Naive B cell (primary cell): ENCODE data around the gene NAALADL2. TPM values are rescaled to one million over a fixed set of nuclear protein-coding genes. Genes with fewer than 3 reads are reported as not detected.
"Not testable (repeated sequence)": the region's sequence is repeated elsewhere in the genome, so short reads cannot be mapped to it uniquely, and the experiment has no call there.

Experiments used
- ATAC-seq, 2 donors: fragments of 150-1000 bp; cut with Tn5 transposase; 2 replicates each; pipeline ENCODE4 v1.10.0; 2021; ENCODE audit warnings: low read depth in 2 of 2, mild to moderate bottlenecking in 2 of 2, moderate library complexity in 2 of 2
- DNase-seq: peaks from one replicate; pipeline ENCODE4 v3.0.0; 2022
- H3K27ac Mint-ChIP-seq, 6 donors: one replicate each; pipeline ENCODE4 v1.8.0; 2020 to 2022; ENCODE audit warnings: mild to moderate bottlenecking in 6 of 6, mixed read lengths in 6 of 6, moderate library complexity in 5 of 6, inconsistent platforms in 2 of 6
- H3K27me3 Mint-ChIP-seq, 3 donors: one replicate each; pipeline ENCODE4 v1.8.0; 2021 to 2022; ENCODE audit warnings: mixed read lengths in 3 of 3, mild to moderate bottlenecking in 1 of 3
- H3K36me3 Mint-ChIP-seq, 2 donors: one replicate each; pipeline ENCODE4 v1.8.0; 2020 to 2022; ENCODE audit warnings: mixed read lengths in 2 of 2, inconsistent platforms in 1 of 2, mild to moderate bottlenecking in 1 of 2
- H3K4me1 Mint-ChIP-seq, 3 donors: one replicate each; pipeline ENCODE4 v1.8.0; 2020 to 2022; ENCODE audit warnings: mixed read lengths in 3 of 3, inconsistent platforms in 1 of 3, mild to moderate bottlenecking in 1 of 3, moderate library complexity in 1 of 3
- H3K4me3 Mint-ChIP-seq, 8 donors: one replicate each; pipeline ENCODE4 v1.8.0; 2020 to 2022; ENCODE audit warnings: mild to moderate bottlenecking in 8 of 8, mixed read lengths in 8 of 8, moderate library complexity in 8 of 8, inconsistent platforms in 2 of 8
- H3K9me3 Mint-ChIP-seq, 7 donors: one replicate each; pipeline ENCODE4 v1.8.0; 2020 to 2022; ENCODE audit warnings: mixed read lengths in 7 of 7, mild to moderate bottlenecking in 5 of 7, inconsistent platforms in 2 of 7, moderate library complexity in 1 of 7
- polyA plus RNA-seq, 6 donors: library from polyadenylated mRNA; unstranded; fragments of 300-500 nt; fragmentation: Illumina TruSeq; gene quantifications; one replicate each; pipeline ENCODE4 v1.2.3, GENCODE V29; 2021; ENCODE audit warnings: low read depth in 6 of 6

NAALADL2 gene
- polyA plus RNA-seq, 6 donors from 2014 or later, result not detected

- ATAC-seq, result no peak
- Mint-ChIP-seq H3K4me3 (no peak overlapping the region), H3K27me3 (no peaks in the 10 kb centered on the region), H3K9me3 (peaks cover 0 to 3% (median 0%) of the 10 kb centered on the region in 7 donors), H3K36me3 (no peaks in the 10 kb centered on the region), H3K27ac (no peak overlapping the region), H3K4me1 (no peaks in the 10 kb centered on the region)
- DNase-seq, result no peak
Observed at GRCh38 chr3:175430983-175431773, 572.0 kb downstream of the NAALADL2 start.

- Mint-ChIP-seq H3K27me3 (no peaks in the 10 kb centered on the region), H3K9me3 (peaks cover 0 to 3% (median 0%) of the 10 kb centered on the region in 7 donors), H3K4me1 (no peaks in the 10 kb centered on the region), H3K27ac (no peak overlapping the region), H3K4me3 (no peak overlapping the region), H3K36me3 (no peaks in the 10 kb centered on the region)
- no peak for DNase-seq
- no peak for ATAC-seq
Observed at GRCh38 chr3:175432376-175433025, 573.4 kb downstream of the NAALADL2 start.

- no peaks in the 10 kb centered on the region for H3K36me3 Mint-ChIP-seq
- ATAC-seq, result no peak
- H3K9me3 Mint-ChIP-seq, result peaks cover 0 to 3% (median 0%) of the 10 kb centered on the region in 7 donors
- H3K27me3 Mint-ChIP-seq, result no peaks in the 10 kb centered on the region
- H3K27ac Mint-ChIP-seq, result no peak overlapping the region
- H3K4me1 Mint-ChIP-seq, result no peaks in the 10 kb centered on the region
- no peak for DNase-seq
- no peak overlapping the region for H3K4me3 Mint-ChIP-seq
Observed at GRCh38 chr3:175433026-175433674, 574.0 kb downstream of the NAALADL2 start.

DNA sequence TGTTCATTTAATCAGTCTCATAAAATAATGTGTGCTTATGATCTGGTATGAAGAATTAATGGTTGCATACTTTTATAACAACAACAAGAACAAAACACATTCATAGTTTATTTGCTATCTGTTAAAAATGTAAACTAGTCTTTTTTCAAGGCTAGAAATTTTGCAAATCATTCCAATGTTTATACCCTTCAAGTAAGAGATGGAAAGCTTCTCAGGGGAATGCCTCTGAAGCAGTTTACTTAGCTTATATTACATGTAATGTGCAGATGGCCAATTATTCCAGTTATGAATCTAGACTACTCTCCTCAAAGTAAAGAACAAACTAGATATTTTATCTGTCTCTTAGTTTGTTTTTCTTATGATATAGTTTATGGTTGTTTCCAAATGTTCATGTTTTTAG lies 575.4 kb downstream of the NAALADL2 start:
- Mint-ChIP-seq H3K9me3 (peaks cover 0 to 5% (median 2%) of the 10 kb centered on the region in 7 donors), H3K4me1 (no peaks in the 10 kb centered on the region), H3K4me3 (no peak overlapping the region), H3K27me3 (no peaks in the 10 kb centered on the region), H3K36me3 (no peaks in the 10 kb centered on the region), H3K27ac (no peak overlapping the region)
- DNase-seq (no peak), ATAC-seq (no peak)

GRCh38 chr3:175443682-175444081 lies 584.5 kb downstream of the NAALADL2 start:
- DNase-seq, result no peak
- Mint-ChIP-seq H3K27ac (no peak overlapping the region), H3K36me3 (no peaks in the 10 kb centered on the region), H3K4me1 (no peaks in the 10 kb centered on the region), H3K27me3 (no peaks in the 10 kb centered on the region), H3K9me3 (peaks cover 0 to 14% (median 5%) of the 10 kb centered on the region in 7 donors), H3K4me3 (no peak overlapping the region)
- no peak for ATAC-seq

DNA sequence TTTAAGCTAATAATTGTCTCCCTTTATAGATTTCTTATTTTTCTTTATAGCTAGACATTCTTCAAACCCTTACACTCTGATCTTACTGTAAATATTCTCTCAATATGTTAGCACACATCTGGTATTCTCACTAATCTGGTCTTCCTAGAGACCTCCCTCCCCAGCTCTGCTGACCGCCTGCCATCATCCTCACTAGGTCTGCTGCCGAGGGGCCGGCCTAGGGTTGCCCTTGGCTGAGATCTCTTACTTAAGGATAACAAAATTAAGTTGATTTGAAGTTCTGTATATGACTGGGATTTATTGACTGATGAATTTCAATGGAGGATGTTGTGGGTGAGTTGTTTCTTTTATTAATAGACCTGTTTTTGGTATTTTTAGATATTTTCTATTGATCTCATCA lies 586.6 kb downstream of the NAALADL2 start:
- DNase-seq (no peak), ATAC-seq (no peak)
- H3K4me3 Mint-ChIP-seq, result no peak overlapping the region
- H3K27ac Mint-ChIP-seq, result no peak overlapping the region
- H3K27me3 Mint-ChIP-seq, result no peaks in the 10 kb centered on the region
- H3K9me3 Mint-ChIP-seq, result peaks cover 0 to 2% (median under 1%) of the 10 kb centered on the region in 7 donors
- no peaks in the 10 kb centered on the region for H3K4me1 Mint-ChIP-seq
- no peaks in the 10 kb centered on the region for H3K36me3 Mint-ChIP-seq

GRCh38 chr3:175447521-175447920 lies 588.4 kb downstream of the NAALADL2 start:
- DNase-seq, result no peak
- Mint-ChIP-seq H3K27ac (no peak overlapping the region), H3K4me1 (no peaks in the 10 kb centered on the region), H3K9me3 (peaks cover 0 to 4% (median 0%) of the 10 kb centered on the region in 7 donors), H3K36me3 (no peaks in the 10 kb centered on the region), H3K27me3 (no peaks in the 10 kb centered on the region), H3K4me3 (no peak overlapping the region)
- no peak for ATAC-seq

DNA sequence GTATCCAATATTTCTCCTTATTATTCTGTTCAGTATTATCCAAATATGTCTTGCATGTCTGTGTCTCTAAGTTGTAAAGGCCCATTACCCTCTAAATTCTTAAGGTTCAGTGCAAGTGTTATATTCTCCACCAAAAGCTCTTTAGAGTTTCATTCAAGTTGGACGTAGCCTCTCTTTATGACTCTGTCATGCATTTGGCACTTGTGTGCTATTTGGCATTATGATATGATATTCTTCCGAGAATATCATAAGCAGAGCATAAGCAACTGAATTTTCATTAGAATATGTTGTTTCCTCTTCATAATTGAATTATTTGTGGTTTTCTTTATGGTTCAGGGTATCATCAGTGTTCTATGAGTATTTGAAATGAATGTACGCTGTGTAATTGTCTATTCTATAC lies 594.2 kb downstream of the NAALADL2 start:
- no peaks in the 10 kb centered on the region for H3K36me3 Mint-ChIP-seq
- no peaks in the 10 kb centered on the region for H3K4me1 Mint-ChIP-seq
- DNase-seq, result no peak
- H3K27ac Mint-ChIP-seq, result no peak overlapping the region
- ATAC-seq, result no peak
- H3K27me3 Mint-ChIP-seq, result no peaks in the 10 kb centered on the region
- H3K4me3 Mint-ChIP-seq, result no peak overlapping the region
- H3K9me3 Mint-ChIP-seq, result peaks cover 0 to 5% (median 0%) of the 10 kb centered on the region in 7 donors

GRCh38 chr3:175456466-175456865 lies 597.3 kb downstream of the NAALADL2 start:
- DNase-seq, result no peak
- no peak overlapping the region for H3K4me3 Mint-ChIP-seq
- H3K27me3 Mint-ChIP-seq, result no peaks in the 10 kb centered on the region
- H3K9me3 Mint-ChIP-seq, result peaks cover 0 to 17% (median 9%) of the 10 kb centered on the region in 7 donors
- no peaks in the 10 kb centered on the region for H3K36me3 Mint-ChIP-seq
- no peaks in the 10 kb centered on the region for H3K4me1 Mint-ChIP-seq
- no peak overlapping the region for H3K27ac Mint-ChIP-seq
- no peak for ATAC-seq

GRCh38 chr3:175457301-175457700 lies 598.2 kb downstream of the NAALADL2 start:
- Mint-ChIP-seq H3K27ac (no peak overlapping the region), H3K9me3 (peaks cover 2 to 19% (median 12%) of the 10 kb centered on the region in 7 donors), H3K4me1 (no peaks in the 10 kb centered on the region), H3K36me3 (no peaks in the 10 kb centered on the region), H3K27me3 (no peaks in the 10 kb centered on the region), H3K4me3 (no peak overlapping the region)
- no peak for ATAC-seq
- DNase-seq, result no peak

- ATAC-seq, H3K4me3 Mint-ChIP-seq, DNase-seq, H3K27me3 Mint-ChIP-seq, H3K36me3 Mint-ChIP-seq, H3K27ac Mint-ChIP-seq, H3K4me1 Mint-ChIP-seq: not testable (repeated sequence)
- H3K9me3 Mint-ChIP-seq, result peaks cover 2 to 19% (median 9%) of the 10 kb centered on the region in 7 donors
Observed at GRCh38 chr3:175460849-175461399, 601.8 kb downstream of the NAALADL2 start.

DNA sequence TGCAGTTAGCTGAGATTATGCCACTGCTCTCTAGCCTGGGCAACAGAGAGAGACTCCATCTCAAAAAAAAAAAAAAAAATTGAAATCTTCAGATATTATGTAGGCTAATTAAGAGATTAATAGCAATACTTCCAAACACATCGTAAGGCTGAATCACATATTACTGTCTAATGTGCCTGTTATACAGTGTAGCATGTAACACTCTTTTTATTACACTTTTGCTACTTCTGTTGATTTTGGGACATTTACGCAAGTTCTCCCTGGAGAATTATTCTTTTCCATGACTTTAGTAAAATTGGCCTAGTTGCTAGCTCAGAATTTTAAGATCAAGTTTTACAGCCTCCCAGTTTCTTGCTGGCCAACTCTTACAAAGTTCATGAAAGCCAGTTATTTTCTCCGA lies 605.2 kb downstream of the NAALADL2 start:
- DNase-seq (no peak), ATAC-seq (no peak)
- Mint-ChIP-seq H3K9me3 (peaks cover 2 to 19% (median 6%) of the 10 kb centered on the region in 7 donors), H3K36me3 (no peaks in the 10 kb centered on the region), H3K4me1 (no peaks in the 10 kb centered on the region), H3K27me3 (no peaks in the 10 kb centered on the region), H3K4me3 (no peak overlapping the region), H3K27ac (no peak overlapping the region)

- Mint-ChIP-seq H3K9me3 (no peaks in the 10 kb centered on the region), H3K27ac (no peak overlapping the region), H3K27me3 (no peaks in the 10 kb centered on the region), H3K4me1 (no peaks in the 10 kb centered on the region), H3K4me3 (no peak overlapping the region), H3K36me3 (no peaks in the 10 kb centered on the region)
- ATAC-seq, result no peak
- no peak for DNase-seq
Observed at GRCh38 chr3:175469124-175469523, 610.0 kb downstream of the NAALADL2 start.
